OCI-LY7 (cell line): ENCODE results near the gene CRIM1. TPM values are rescaled to one million over a fixed set of nuclear protein-coding genes. Genes with fewer than 3 reads are reported as not detected.

Source experiments
- BruUV-seq: library from RNA; stranded (reverse); fragments of 400-500 nt; replicated peaks from 2 replicates; lab custom pipeline; 2021; lab: Mats Ljungman, UMichigan
- CTCF ChIA-PET: fragments of 300-600 bp; sonication (Branson Sonifier 250); formaldehyde crosslinking; loops from one replicate; lab custom pipeline; 2022; ENCODE audit warnings: antibody characterized with exemption; ENCODE audit not compliant: unreplicated experiment; lab: Charles Lee
- POLR2A ChIA-PET: fragments of 300-600 bp; sonication (Branson Sonifier 250); formaldehyde crosslinking; loops from one replicate; lab custom pipeline; 2022; ENCODE audit warnings: antibody characterized with exemption; lab: Charles Lee
- DNase-seq: peaks from one replicate; pipeline ENCODE4 v3.0.0-alpha.2; 2015; ENCODE audit warnings: low spot score
- H2AFZ ChIP-seq: fragments of 200-600 bp; sonication (generic), shearing (Covaris generic); 2 replicates; pipeline ENCODE4 v1.6.1; 2014; ENCODE audit warnings: mild to moderate bottlenecking, antibody characterized with exemption, low read length, moderate library complexity
- H3K27ac ChIP-seq: fragments of 200-600 bp; sonication (generic); 2 replicates; pipeline ENCODE4 v1.5.1; 2014; ENCODE audit warnings: mixed run types, low read depth, mild to moderate bottlenecking, moderate library complexity, low read length, inconsistent platforms; ENCODE audit not compliant: poor library complexity, severe bottlenecking
- H3K36me3 ChIP-seq: fragments of 200-600 bp; sonication (generic); 2 replicates; pipeline ENCODE4 v1.6.1; 2014; ENCODE audit warnings: mild to moderate bottlenecking, antibody characterized with exemption, low read length, moderate library complexity, mixed read lengths; ENCODE audit not compliant: insufficient read depth
- H3K4me1 ChIP-seq: fragments of 200-600 bp; sonication (generic); 2 replicates; pipeline ENCODE4 v1.5.1; 2014; ENCODE audit warnings: mild to moderate bottlenecking, low read length; ENCODE audit not compliant: insufficient read depth, poor library complexity, severe bottlenecking
- H3K4me2 ChIP-seq: fragments of 200-600 bp; sonication (generic); 2 replicates; pipeline ENCODE4 v1.6.1; 2014; ENCODE audit warnings: mild to moderate bottlenecking, low read length
- H3K4me3 ChIP-seq: fragments of 200-600 bp; sonication (generic); 2 replicates; pipeline ENCODE4 v1.5.1; 2014; ENCODE audit warnings: mild to moderate bottlenecking, low read depth, low read length; ENCODE audit not compliant: poor library complexity, severe bottlenecking
- H3K79me2 ChIP-seq: fragments of 200-600 bp; sonication (generic); 2 replicates; pipeline ENCODE4 v1.6.1; 2016; ENCODE audit warnings: low read depth, mild to moderate bottlenecking, low read length, moderate library complexity, mixed read lengths; ENCODE audit not compliant: insufficient read depth
- H3K9me2 ChIP-seq: fragments of 200-600 bp; sonication (generic); 2 replicates; pipeline ENCODE4 v1.6.1; 2016; ENCODE audit warnings: mild to moderate bottlenecking, low read length, mixed read lengths; ENCODE audit not compliant: insufficient read depth
- H3K9me3 ChIP-seq: fragments of 200-600 bp; sonication (generic); 2 replicates; pipeline ENCODE4 v1.6.1; 2014; ENCODE audit warnings: mild to moderate bottlenecking, mixed run types, low read length, mixed read lengths
- H4K20me1 ChIP-seq: fragments of 200-600 bp; sonication (generic); 2 replicates; pipeline ENCODE4 v1.6.1; 2014; ENCODE audit warnings: mild to moderate bottlenecking, antibody characterized with exemption, low read length, moderate library complexity, mixed read lengths; ENCODE audit not compliant: insufficient read depth
- EZH2phosphoT487 ChIP-seq: fragments of 200-600 bp; sonication (generic); IDR thresholded peaks from 2 replicates; pipeline ENCODE4 v1.6.1; 2018; ENCODE audit warnings: low read depth, borderline replicate concordance, mild to moderate bottlenecking, mixed run types, antibody characterized with exemption, low read length, moderate library complexity, mixed read lengths
- intact Hi-C: fragments of 100-400 bp; cut with micrococcal nuclease; formaldehyde crosslinking; loops from one replicate; pipeline ENCODE4 v1.10.0; 2022; ENCODE audit not compliant: unreplicated experiment
- total RNA-seq, 2 experiments: library from RNA; depleted of rRNA in 1 of 2; stranded (reverse); fragments of >200 nt in 1 of 2; shearing (Covaris generic) in 1 of 2; gene quantifications; 2 replicates each; pipeline ENCODE4 v1.2.3, GENCODE V29; 2014 to 2022
- TF ChIP-seq, protein P1 (sequence below): fragments of 200-600 bp; sonication (generic); conservative IDR thresholded peaks from 2 replicates; pipeline ENCODE4 v1.5.1; 2014; ENCODE audit warnings: mild to moderate bottlenecking, antibody characterized with exemption, low read length, moderate library complexity, mixed read lengths

Gene CRIM1
- total RNA-seq, 2 experiments from 2014 or later, result 37.0 to 47.4 TPM

DNA sequence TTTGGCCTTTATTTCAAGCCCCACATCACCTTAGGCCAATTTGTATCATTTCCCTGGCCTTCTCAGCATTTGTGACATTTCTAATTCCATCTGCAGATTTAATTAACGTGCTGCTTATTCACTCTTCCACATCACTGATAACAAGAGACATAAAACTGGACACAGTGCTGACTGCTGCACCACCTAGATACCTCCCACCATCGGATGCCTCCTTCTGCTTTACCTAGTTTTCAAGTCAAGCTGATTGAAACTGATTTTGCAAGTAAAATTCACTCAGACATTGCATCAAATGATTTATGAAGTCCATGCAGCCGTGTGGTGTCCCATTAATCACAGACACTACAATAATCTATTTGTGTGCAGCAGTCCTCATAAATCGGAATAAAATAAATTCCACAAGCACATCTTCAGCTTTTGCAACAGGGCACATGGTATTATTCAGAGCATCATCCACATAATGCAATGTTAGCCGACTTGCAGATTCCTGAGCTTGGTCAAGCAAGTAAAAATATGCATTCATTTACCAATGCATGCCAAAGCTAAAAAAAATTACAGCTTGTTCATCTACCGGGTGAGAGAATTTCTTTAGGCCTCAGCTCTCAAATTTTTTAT lies 15.9 kb upstream of the CRIM1 start:
- no peaks in the 10 kb centered on the region for H3K79me2 ChIP-seq
- H2AFZ ChIP-seq, result no peak overlapping the region
- BruUV-seq, result no TSS peak
- CTCF ChIA-PET, result no interaction called here
- POLR2A ChIA-PET, result no interaction called here
- intact Hi-C loops, result no loop called here
- no peaks in the 10 kb centered on the region for H3K4me1 ChIP-seq
- no peaks in the 10 kb centered on the region for H3K9me3 ChIP-seq
- H4K20me1 ChIP-seq, result no peaks in the 10 kb centered on the region
- no peak overlapping the region for H3K27ac ChIP-seq
- no peak for DNase-seq
- H3K36me3 ChIP-seq, result no peaks in the 10 kb centered on the region
- TF ChIP-seq EZH2phosphoT487, result no peak
- TF ChIP-seq, protein P1, sequence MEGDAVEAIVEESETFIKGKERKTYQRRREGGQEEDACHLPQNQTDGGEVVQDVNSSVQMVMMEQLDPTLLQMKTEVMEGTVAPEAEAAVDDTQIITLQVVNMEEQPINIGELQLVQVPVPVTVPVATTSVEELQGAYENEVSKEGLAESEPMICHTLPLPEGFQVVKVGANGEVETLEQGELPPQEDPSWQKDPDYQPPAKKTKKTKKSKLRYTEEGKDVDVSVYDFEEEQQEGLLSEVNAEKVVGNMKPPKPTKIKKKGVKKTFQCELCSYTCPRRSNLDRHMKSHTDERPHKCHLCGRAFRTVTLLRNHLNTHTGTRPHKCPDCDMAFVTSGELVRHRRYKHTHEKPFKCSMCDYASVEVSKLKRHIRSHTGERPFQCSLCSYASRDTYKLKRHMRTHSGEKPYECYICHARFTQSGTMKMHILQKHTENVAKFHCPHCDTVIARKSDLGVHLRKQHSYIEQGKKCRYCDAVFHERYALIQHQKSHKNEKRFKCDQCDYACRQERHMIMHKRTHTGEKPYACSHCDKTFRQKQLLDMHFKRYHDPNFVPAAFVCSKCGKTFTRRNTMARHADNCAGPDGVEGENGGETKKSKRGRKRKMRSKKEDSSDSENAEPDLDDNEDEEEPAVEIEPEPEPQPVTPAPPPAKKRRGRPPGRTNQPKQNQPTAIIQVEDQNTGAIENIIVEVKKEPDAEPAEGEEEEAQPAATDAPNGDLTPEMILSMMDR, result no peak
- H3K4me3 ChIP-seq, result no peak overlapping the region
- no peak overlapping the region for H3K4me2 ChIP-seq
- no peaks in the 10 kb centered on the region for H3K9me2 ChIP-seq

DNA sequence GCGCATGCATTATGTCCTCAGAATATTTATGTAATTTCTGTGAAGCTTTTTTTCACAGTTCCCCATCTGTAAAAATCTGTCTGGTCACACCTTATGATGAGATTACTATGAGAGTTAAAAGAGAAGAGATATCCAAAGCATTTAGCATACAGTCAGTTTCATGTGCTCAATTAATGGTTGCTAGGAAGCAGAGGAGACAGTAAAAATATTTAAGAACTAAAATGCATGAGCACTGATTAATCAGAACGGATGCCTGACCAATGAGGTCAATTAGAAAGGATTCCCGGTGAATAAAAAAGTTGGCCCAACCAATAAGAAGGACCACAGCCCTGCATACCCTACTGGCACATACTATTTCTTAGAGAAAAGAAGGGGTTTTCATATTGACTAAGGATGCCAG lies 12.0 kb upstream of the CRIM1 start:
- Histone ChIP-seq H3K4me1 (no peaks in the 10 kb centered on the region), H3K36me3 (no peaks in the 10 kb centered on the region), H3K27ac (no peak overlapping the region), H2AFZ (no peak overlapping the region), H3K9me2 (no peaks in the 10 kb centered on the region), H4K20me1 (no peaks in the 10 kb centered on the region), H3K4me2 (no peak overlapping the region), H3K79me2 (no peaks in the 10 kb centered on the region), H3K4me3 (no peak overlapping the region), H3K9me3 (no peaks in the 10 kb centered on the region)
- POLR2A ChIA-PET, result interaction anchor here (1.2 kb wide), 1 partner anchor 13 kb away, joined by 3 read pairs; no protein-coding TSS in a partner anchor
- BruUV-seq, result no TSS peak
- intact Hi-C loops, result no loop called here
- no peak for DNase-seq
- TF ChIP-seq, protein P1, result no peak
- TF ChIP-seq EZH2phosphoT487, result no peak
- CTCF ChIA-PET, result no interaction called here

DNA sequence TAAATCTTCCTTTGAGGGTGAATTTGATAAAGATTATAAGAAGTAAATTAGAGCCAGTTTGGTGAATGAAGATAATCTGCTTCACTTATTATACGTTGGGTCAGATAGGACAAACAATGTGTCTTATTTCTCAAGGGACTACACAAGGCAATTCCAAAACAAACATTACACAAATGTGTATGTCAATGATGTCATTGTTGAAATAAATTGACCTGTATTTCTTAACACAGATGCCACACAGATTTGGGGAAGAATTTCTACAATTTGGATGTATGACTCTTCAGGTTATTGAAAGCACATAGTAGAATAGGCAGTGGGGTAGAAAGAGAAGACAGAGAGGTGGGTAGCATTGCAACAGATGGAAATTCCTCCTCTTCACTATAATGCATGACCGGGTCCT lies 6.9 kb upstream of the CRIM1 start:
- DNase-seq, result no peak
- Histone ChIP-seq H3K36me3 (no peaks in the 10 kb centered on the region), H3K9me3 (no peaks in the 10 kb centered on the region), H3K9me2 (no peaks in the 10 kb centered on the region), H4K20me1 (peaks cover 3% of the 10 kb centered on the region; the same call in 1 of the 2 replicates), H2AFZ (no peak overlapping the region), H3K27ac (no peak overlapping the region), H3K4me1 (peaks cover 20% of the 10 kb centered on the region), H3K79me2 (no peaks in the 10 kb centered on the region), H3K4me2 (no peak overlapping the region), H3K4me3 (no peak overlapping the region)
- POLR2A ChIA-PET, result interaction anchor here (0.7 kb wide), 1 partner anchor 302 kb away, joined by 3 read pairs; no protein-coding TSS in a partner anchor
- no TSS peak for BruUV-seq
- CTCF ChIA-PET, result no interaction called here
- intact Hi-C loops, result no loop called here
- TF ChIP-seq, protein P1, result no peak
- TF ChIP-seq EZH2phosphoT487, result no peak
